Islet precursor cell (in vitro differentiated cells): Measurements from ENCODE around the gene GOLGA6L26.
"Not testable (repeated sequence)": the region's sequence is repeated elsewhere in the genome, so short reads cannot be mapped to it uniquely, and the experiment has no call there.

Experiments
- DNase-seq: peaks from one replicate; pipeline ENCODE4 v3.0.0-alpha.2; 2018

Gene GOLGA6L26

GRCh38 chr15:23334096-23334495, at the start of gene GOLGA6L26:
TSS of gene GOLGA6L26 (minus strand) at chr15:23334196. CDS start at chr15:23334135, 61 bp downstream.
- not testable (repeated sequence) for DNase-seq

GRCh38 chr15:23381192-23381591, 47.2 kb upstream of the GOLGA6L26 start:
- DNase-seq, result peak; percentile 54

- not testable (repeated sequence) for DNase-seq
Measured at GRCh38 chr15:23380700-23381099, 46.7 kb upstream of the GOLGA6L26 start.

- DNase-seq, result not testable (repeated sequence)
Measured at GRCh38 chr15:23378946-23379345, 45.0 kb upstream of the GOLGA6L26 start.

GRCh38 chr15:23374226-23374625, 40.2 kb upstream of the GOLGA6L26 start:
- DNase-seq, result not testable (repeated sequence)

- DNase-seq, result not testable (repeated sequence)
Measured at GRCh38 chr15:23372891-23373600, 39.0 kb upstream of the GOLGA6L26 start.

- peak; percentile 61 for DNase-seq
Measured at GRCh38 chr15:23372284-23372683, 38.3 kb upstream of the GOLGA6L26 start.

- DNase-seq, result not testable (repeated sequence)
Measured at GRCh38 chr15:23371868-23372267, 37.9 kb upstream of the GOLGA6L26 start.

- not testable (repeated sequence) for DNase-seq
Measured at GRCh38 chr15:23371134-23371533, 37.1 kb upstream of the GOLGA6L26 start.

GRCh38 chr15:23370578-23370977, 36.6 kb upstream of the GOLGA6L26 start:
- no peak for DNase-seq

- not testable (repeated sequence) for DNase-seq
Measured at GRCh38 chr15:23364261-23364660, 30.3 kb upstream of the GOLGA6L26 start.

- not testable (repeated sequence) for DNase-seq
Measured at GRCh38 chr15:23362622-23363021, 28.6 kb upstream of the GOLGA6L26 start.

- DNase-seq, result not testable (repeated sequence)
Measured at GRCh38 chr15:23354448-23354847, 20.5 kb upstream of the GOLGA6L26 start, which contains the start of gene GOLGA8S. TSS of gene GOLGA8S (plus strand) at chr15:23354748. CDS start at chr15:23354810, 62 bp downstream.

- not testable (repeated sequence) for DNase-seq
Measured at GRCh38 chr15:23311233-23311632, 22.8 kb downstream of the GOLGA6L26 start.

- not testable (repeated sequence) for DNase-seq
Measured at GRCh38 chr15:23305921-23306320, 28.1 kb downstream of the GOLGA6L26 start.

- not testable (repeated sequence) for DNase-seq
Measured at GRCh38 chr15:23304805-23305204, 29.2 kb downstream of the GOLGA6L26 start.

GRCh38 chr15:23304267-23304666, 29.7 kb downstream of the GOLGA6L26 start:
- DNase-seq, result not testable (repeated sequence)

GRCh38 chr15:23303654-23304053, 30.3 kb downstream of the GOLGA6L26 start:
- DNase-seq, result peak; percentile 53

- DNase-seq, result not testable (repeated sequence)
Measured at GRCh38 chr15:23303246-23303645, 30.8 kb downstream of the GOLGA6L26 start.
